NCI-H1417 treated with DMSO at 0.1 percent for 48 hours (cell line): ENCODE measurements around the gene ARID4B.
A peak's percentile ranks its signal among the peaks of the same experiment; 100 is the strongest.
"Not testable (repeated sequence)": the region's sequence is repeated elsewhere in the genome, so short reads cannot be mapped to it uniquely, and the experiment has no call there.

Experiments used
- DNase-seq: peaks from one replicate; lab custom pipeline; 2025; lab: John Stamatoyannopoulos, UW

Gene ARID4B

DNA sequence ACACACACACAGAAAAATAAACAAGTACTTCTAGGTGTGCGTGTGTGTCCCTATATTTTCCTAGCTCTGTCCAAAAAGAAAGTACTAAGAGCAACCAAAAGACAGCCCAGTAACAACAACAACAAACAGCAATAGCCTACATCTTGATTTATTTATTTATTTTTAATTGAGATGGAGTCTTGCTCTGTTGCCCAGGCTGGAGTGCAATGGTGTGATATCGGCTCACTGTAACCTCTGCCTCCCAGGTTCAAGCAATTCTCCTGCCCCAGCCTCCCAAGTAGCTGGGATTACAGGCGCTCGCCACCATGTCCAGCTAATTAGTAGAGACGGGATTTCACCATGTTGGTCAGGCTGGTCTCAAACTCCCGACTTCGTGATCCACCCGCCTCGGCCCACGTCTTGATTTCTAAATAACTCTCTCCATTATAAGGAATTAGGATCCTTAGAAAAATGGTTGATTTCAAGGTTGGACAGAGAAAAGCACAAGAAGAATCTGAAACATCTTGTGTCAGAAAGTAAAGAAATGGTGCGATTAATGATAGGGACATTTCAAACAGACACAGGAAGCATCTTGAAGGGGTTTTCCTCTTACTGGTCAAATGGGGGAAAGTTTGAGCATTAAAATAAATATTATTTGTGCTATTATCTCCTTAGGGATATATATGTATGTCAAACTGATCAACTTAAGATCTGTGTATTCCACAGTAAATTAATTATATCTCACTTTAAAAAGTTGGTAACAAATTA is 59.4 kb downstream of the ARID4B start:
- DNase-seq = no peak

DNA sequence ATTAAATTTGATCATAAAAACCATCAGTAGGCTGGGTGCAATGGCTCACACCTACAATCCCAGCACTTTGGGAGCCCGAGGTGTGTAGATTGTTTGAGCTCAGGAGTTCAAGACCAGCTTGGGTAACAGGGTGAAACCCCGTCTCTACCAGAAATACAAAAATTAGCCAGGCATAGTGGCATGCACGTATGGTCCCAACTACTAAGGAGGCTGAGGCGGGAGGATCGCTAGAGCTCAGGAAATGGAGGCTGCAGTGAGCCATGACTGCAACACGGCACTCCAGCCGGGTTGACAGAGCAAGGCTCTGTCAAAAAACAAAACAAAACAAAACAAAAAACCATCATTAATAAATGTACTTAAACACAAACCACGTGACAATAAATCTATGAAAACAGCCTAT is 61.0 kb downstream of the ARID4B start:
- no peak for DNase-seq

DNA sequence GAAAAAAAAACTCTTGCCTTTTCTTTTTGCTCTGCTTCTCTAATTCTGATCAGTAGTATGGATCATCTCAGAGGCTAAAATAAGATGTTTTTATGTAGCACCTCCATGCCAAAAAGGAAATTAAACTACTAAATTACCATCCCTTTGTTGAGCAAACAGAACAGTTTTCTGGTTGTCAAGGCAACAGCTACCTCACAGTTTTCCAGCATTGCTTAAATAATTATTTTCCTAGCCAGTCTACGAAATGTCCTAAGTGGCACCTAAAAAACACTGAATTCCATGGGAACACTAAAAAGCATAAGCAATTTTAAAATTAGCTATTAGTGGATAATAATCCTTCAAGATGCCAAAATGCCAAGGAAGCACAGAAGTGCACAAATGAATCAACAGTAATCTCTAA is 61.7 kb downstream of the ARID4B start:
- DNase-seq = no peak

GRCh38 chr1:235265900-235266299 is 62.1 kb downstream of the ARID4B start:
- no peak for DNase-seq

DNA sequence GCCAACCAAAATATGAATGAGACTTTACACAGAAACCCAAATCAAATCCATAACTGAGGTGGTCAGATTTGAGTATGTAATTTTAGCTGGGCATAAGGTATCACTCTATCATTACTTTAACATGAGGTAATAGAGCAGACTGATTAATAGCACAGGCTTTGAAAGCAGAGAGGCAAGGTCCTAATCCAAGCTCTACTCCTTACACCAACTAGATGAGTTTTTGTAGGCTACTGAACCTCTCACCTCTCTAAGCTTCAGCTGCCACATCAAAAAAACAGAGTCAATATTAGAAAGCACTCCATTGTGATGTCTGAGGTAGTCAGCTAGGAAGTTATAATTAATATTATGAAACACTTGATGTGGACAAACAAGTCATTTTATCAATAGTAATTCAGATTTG is 63.7 kb downstream of the ARID4B start:
- DNase-seq = no peak

- no peak for DNase-seq
Measured at GRCh38 chr1:235262539-235262938, 65.4 kb downstream of the ARID4B start.

DNA sequence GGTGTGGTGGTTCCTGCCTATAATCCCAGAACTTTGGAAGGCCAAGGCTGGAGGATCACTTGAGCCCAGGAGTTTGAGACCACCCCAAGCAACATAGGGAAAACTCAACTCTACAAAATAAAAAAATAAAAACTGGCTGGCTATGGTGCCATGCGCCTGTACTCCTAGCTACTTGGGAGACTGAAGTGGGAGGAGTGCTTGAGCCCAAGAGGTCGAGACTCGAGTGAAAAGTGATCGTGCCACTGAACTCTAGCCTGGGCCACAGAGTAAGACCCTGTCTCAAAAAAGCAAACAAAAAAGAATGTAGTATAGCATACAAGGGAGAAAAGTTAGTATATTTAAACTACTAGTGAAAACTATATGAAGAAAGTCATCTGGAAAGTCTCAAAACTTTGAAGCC is 66.7 kb downstream of the ARID4B start:
- no peak for DNase-seq

- no peak for DNase-seq
Measured at GRCh38 chr1:235259133-235259778, 68.7 kb downstream of the ARID4B start.

DNA sequence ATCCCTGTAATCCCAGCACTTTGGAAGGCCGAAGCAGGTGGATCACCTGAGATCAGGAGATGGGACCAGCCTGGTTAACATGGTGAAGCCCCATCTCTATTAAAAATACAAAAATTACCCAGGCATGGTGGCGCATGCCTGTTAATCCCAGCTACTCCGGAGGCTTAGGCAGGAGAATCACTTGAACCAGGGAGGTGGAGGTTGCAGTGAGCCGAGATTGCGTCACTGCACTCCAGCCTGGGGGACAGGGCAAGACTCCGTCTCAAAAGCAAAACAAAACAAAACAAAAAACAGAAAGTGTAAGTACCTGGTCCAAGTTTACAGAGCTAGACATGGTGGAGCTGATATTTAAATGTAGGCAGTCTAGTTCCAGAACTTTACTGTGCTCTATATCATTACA is 69.9 kb downstream of the ARID4B start:
- DNase-seq = not testable (repeated sequence)

- DNase-seq = no peak
Measured at GRCh38 chr1:235254721-235255120, 73.3 kb downstream of the ARID4B start.

DNA sequence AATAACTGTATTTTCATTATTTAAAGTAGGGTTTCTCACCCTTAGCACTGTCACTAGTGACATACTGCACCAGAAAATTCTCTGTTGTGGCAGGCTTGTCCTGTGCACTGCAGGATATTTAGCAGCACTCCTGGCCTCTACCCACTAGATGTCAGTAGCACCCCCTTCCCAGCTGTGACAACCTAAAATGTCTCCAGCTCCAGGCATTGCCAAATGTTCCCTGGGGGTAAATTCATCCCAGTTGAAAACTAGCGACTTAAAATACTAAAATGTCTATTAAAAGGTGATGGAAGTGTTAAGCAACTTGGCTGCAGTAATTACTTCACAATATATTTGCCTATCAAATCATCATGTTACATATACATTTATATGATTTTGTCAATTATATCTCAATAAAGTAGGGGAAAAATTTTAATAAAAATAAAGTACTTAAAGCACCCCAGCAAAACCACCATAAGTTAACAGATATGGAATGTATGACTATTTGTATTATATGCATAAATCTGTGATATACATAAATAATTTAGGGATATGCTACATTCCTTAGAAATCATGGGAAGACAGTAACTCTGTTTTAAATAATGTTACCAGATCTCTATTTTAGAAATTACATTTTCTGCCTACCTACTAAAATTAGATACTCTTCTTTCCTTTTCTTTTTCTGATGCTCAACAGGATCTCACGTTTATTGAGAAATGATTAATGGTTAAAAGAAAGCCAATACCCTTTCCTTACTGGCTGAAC is 74.6 kb downstream of the ARID4B start:
- DNase-seq = peak; percentile 23

GRCh38 chr1:235250430-235250829 is 77.5 kb downstream of the ARID4B start:
- DNase-seq = no peak

- no peak for DNase-seq
Measured at GRCh38 chr1:235246022-235246948, 81.7 kb downstream of the ARID4B start.

DNA sequence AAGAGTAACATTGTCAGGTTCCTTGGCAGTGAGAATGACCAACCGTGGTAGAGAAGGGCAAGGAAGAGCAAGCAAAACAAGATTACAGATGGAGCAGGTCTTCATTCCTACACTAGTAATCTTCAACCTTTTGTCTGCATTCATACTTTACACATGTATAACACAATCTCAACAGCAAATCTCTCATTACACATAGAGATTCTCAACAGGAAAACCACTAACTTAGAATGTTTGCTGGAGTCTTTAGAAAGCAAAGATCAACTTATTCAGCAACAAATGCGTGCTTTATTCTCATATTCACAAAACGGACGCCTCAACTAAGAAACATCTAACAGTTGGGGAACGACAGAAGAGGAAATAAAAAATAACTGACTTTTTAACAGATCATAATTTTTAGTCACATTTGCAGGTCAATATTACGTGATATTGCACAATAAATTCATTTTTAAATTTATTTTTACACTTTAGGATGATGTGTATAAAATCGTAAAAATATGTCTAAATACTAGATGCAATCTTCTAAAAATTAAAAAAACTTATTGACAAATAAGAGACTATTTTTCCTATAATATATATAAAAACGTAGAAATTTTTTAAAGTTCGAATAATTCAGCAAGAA is 82.9 kb downstream of the ARID4B start:
- DNase-seq = no peak

DNA sequence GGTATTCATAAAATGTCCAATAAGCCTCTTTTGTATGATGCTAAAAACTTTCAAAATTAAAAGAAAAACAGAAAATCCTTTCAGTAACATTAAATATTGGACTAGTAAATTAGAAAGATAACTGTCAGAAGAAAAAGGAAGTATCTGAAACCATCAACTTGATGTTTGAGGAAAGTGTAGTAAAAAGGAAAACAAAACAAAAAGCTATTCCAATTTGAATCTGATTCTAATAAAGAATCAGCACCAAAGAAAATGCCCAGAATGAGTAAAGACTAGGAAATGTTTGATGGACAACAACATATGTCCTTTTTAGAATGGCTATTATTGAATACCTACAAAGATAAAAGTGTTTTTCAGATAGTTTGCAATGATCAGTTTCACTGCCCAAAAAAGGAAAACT is 87.0 kb downstream of the ARID4B start:
- no peak for DNase-seq

- DNase-seq = no peak
Measured at GRCh38 chr1:235239851-235240250, 88.1 kb downstream of the ARID4B start.

GRCh38 chr1:235238558-235238957 is 89.4 kb downstream of the ARID4B start:
- no peak for DNase-seq

- DNase-seq = no peak
Measured at GRCh38 chr1:235236128-235236527, 91.9 kb downstream of the ARID4B start.

GRCh38 chr1:235229868-235230267 is 98.1 kb downstream of the ARID4B start:
- no peak for DNase-seq

DNA sequence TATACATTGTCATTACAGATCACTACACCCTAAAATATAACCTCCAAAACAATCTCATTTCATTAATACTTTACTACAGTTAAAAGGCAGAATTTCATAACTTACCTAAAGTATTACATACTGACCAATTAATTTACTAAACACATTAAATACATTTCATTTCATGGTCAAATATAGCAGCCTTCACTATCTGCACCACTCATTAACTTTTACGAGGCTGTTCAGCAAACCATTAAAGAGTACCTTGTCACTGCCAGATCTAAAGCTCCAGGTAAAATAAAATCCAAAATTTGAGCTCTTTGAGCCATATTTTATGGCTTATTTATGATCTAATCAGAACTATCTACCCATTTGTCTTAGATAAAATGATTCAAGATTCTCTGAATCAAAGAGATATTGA is 100.6 kb downstream of the ARID4B start:
- DNase-seq = no peak

- no peak for DNase-seq
Measured at GRCh38 chr1:235226933-235227332, 101.0 kb downstream of the ARID4B start.

- DNase-seq = no peak
Measured at GRCh38 chr1:235225299-235225698, 102.7 kb downstream of the ARID4B start.
